IPS-18c (cell line): ENCODE results near the gene FBXO10.

ENCODE experiments used
- H3K4me3 ChIP-seq: 2 replicates; pipeline ENCODE4 v1.7.0; 2013; ENCODE audit warnings: low read depth, mild to moderate bottlenecking, low read length, moderate library complexity; ENCODE audit not compliant: insufficient read depth
- H3K9me3 ChIP-seq: one replicate; pipeline ENCODE4 v1.6.1; 2013; ENCODE audit warnings: mild to moderate bottlenecking, low read length, moderate library complexity; ENCODE audit not compliant: control insufficient read depth, insufficient read depth

The FBXO10 gene, protein sequence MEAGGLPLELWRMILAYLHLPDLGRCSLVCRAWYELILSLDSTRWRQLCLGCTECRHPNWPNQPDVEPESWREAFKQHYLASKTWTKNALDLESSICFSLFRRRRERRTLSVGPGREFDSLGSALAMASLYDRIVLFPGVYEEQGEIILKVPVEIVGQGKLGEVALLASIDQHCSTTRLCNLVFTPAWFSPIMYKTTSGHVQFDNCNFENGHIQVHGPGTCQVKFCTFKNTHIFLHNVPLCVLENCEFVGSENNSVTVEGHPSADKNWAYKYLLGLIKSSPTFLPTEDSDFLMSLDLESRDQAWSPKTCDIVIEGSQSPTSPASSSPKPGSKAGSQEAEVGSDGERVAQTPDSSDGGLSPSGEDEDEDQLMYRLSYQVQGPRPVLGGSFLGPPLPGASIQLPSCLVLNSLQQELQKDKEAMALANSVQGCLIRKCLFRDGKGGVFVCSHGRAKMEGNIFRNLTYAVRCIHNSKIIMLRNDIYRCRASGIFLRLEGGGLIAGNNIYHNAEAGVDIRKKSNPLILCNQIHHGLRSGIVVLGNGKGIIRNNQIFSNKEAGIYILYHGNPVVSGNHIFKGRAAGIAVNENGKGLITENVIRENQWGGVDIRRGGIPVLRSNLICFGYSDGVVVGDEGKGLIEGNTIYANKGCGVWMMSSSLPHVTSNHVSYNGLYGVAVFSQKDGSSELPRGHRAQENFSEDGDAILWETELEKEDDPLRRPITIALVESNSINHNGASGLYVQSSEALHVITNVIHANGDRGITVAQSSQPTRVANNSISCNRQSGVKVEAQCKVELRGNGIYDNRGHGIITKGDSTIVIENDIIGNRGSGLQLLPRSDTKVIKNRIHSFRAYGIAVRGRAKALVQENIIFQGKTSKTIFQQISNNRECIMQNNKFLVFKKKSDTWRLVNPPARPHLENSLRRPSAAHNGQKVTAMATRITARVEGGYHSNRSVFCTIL

DNA sequence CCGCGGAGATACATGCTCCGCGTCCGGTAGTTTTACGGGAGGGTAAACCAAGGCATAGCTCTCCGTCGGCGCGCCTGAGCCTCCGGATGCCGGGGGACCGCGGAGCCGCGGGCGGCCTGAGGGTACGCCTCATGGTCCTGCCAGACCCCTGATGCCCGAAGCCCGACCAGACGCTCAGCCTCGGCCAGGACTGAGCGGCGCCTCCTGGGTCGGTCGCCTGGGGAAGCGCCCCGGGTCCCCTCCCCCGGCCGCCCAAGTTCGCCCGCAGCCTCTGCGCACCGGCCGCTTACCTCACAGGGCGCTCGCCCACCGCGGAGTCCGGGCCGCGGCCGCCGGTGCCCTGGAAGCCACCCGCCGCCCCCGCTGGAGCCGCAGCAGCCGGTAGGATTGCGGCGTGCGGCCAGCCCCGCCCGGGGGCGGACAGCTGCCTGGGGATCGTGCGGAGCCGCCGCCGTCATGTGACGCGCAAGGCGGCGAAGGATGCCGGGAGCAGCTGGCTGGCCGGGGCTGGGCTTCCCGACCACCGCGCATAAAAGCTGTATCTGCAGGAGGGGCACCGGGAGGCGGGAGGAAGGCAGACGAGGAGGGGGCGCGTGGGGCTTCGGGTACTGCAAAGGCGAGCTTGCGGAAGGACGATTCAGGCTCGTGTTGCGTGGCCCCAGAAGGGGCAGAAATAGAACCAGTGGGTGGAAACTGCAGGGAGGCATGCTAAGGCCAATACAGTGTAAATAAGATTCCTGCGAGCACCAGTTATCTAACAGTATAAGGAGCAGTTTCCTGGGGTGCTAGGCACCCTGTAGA is at the start of gene FBXO10:
FBXO10 (minus strand) TSS at position 460 of the 801 bp plus-strand sequence. CDS start 34,612 bp downstream, outside the sequence.
- Histone ChIP-seq H3K4me3 (peak within 1 kb of the TSS; percentile 81), H3K9me3 (peaks cover 2% of the 10 kb centered on the region)

GRCh38 chr9:37625758-37626147 is 49.6 kb upstream of the FBXO10 start:
- no peaks in the 10 kb centered on the region for H3K9me3 ChIP-seq

GRCh38 chr9:37625036-37625757 is 49.0 kb upstream of the FBXO10 start:
- no peaks in the 10 kb centered on the region for H3K9me3 ChIP-seq

More at GRCh38 chr9:37625758-37626147, 49.6 kb upstream of the FBXO10 start:
- H3K4me3 ChIP-seq, result no peak overlapping the region

GRCh38 chr9:37624073-37624472 is 47.9 kb upstream of the FBXO10 start:
- Histone ChIP-seq H3K9me3 (no peaks in the 10 kb centered on the region), H3K4me3 (no peak overlapping the region)

More at GRCh38 chr9:37625036-37625757, 49.0 kb upstream of the FBXO10 start:
- H3K4me3 ChIP-seq, result no peak overlapping the region

GRCh38 chr9:37623267-37623666 is 47.1 kb upstream of the FBXO10 start:
- Histone ChIP-seq H3K9me3 (no peaks in the 10 kb centered on the region), H3K4me3 (no peak overlapping the region)

DNA sequence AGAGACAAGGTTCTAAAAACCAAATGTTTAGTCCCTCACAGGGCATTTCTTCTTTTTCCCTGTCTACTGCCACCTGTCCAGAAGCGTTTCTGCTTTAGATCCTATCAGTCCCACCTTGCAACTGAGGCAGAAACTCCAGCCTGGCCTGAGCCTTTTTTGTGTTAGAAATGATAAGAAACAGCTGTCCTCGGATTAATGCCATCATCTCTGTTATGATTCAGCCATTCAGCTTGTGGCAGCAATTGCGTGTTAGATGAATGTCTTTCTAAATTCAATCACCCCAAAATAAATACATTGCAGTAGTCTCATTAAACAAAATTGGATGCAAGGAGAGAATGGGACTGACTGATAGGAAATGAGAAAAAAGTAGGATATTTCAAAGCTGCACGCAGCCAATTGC is 46.3 kb upstream of the FBXO10 start:
- H3K9me3 ChIP-seq, result no peaks in the 10 kb centered on the region
- H3K4me3 ChIP-seq, result no peak overlapping the region

DNA sequence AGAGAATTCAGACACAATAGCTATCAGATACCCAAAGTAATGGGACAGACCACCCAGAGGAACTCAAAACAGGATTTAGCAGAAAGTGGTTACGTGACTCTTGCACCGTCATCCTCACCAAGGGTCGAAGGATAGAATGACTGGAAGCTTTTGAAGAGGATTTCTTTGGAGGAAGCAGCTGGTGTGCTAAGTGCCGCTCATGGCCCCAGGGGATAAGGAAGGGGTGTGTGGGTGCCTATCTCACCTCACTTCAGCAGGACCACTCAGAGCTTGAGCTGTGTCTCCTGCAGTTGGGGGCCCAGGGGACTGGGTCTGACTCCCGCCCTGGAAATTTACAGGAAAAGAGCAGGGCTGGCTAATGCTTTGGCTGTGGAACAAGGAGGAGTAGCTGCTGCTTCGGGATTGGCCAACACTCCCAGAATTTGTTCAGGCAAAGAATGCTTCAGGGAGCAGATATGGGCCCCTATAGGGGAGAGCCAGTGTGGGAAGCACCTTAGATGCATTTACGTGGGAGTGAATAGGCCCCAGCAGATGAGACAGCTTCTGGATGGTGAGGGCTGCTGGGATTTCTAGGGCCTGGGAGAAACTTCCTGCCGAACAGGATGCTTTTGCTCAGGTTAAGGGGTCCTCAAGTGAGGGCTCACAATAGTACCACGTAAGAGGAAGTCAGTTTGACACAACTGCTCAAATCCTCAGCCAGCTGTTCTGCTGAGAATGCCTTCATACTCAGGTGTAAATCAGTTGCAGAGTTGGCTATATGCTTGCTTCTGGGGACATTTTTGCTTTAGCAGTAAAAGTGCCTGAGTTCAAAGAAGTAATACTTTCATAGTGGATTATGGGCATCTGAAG is 45.3 kb upstream of the FBXO10 start:
- H3K4me3 ChIP-seq, result no peak overlapping the region
- no peaks in the 10 kb centered on the region for H3K9me3 ChIP-seq

- Histone ChIP-seq H3K4me3 (no peak overlapping the region), H3K9me3 (no peaks in the 10 kb centered on the region)
Measured at GRCh38 chr9:37620396-37620795, 44.2 kb upstream of the FBXO10 start.

DNA sequence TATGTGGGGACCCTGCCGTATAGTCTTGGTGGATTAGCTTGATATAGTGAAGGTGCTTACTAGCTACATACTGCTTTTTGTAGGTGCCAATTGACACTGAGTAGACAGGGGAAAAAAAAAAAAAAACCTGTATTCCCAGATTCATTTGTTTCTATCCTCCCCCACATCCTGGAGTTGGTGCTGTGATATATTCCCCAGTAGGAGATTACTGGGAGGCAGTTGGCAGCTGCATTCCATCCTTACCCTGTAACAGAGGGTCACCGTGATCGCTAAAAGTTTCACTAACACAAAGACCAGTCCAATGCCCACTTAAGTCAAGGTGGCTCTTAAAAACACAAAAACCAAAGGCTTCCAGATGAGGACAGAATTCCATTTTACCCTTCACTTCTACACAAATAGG is 43.6 kb upstream of the FBXO10 start:
- no peak overlapping the region for H3K4me3 ChIP-seq
- no peaks in the 10 kb centered on the region for H3K9me3 ChIP-seq

DNA sequence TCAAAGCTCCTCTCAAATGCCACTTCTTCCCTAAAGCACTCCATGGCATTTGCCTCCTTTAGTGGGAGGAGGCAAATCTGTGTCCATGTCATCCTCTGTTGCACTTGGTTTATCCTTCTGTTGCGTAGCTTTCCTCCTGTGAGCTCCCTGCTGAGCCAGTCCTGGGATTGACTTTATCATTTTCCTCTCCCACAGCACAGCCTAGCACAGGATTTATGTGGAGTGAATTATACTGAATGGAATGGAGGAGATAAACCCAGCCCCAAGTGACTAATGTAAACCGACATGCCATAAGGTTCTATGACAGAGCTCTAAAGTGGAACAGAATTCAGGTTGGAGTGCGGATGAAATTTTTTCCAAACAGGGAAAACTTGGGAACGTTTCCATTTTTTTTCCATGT is 42.6 kb upstream of the FBXO10 start:
- Histone ChIP-seq H3K9me3 (no peaks in the 10 kb centered on the region), H3K4me3 (no peak overlapping the region)

DNA sequence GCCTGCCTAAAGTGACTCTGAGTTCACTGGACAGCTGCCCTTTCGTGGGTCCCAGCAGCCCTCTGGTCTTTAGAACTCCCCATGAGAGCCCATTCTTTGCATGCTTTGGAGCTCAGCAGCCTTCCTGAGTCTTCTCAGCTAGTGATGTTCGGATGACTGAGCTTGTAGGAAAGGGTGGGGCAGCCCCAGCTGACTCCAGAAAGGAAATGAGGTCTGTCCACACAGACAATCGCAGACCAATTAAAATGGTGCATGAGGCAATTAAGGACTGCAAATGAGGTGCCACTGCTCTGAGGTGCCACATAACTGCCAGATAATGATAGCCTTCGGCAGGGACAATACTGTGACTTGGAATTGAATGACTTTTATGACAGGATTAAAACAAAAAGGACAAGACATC is 41.7 kb upstream of the FBXO10 start:
- H3K9me3 ChIP-seq, result no peaks in the 10 kb centered on the region
- no peak overlapping the region for H3K4me3 ChIP-seq

DNA sequence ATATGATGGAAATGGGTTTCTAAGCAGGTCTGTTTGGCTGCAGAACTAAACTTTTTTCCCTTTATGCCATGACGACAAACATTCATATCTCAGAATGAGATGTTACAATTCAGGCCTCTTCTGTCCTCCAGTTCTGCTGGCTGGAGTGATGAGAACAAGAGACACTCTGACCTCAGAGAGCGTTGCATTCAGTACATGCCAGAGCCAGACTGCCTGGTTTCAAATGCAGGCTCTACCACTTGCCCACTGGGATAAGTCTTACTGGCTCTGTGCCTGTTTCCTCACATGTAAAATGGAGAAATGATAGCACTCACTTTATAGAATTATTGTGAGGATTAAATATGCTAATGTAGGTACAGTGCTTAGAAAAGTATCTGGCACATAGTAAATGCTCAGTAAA is 41.0 kb upstream of the FBXO10 start:
- Histone ChIP-seq H3K4me3 (no peak overlapping the region), H3K9me3 (no peaks in the 10 kb centered on the region)

DNA sequence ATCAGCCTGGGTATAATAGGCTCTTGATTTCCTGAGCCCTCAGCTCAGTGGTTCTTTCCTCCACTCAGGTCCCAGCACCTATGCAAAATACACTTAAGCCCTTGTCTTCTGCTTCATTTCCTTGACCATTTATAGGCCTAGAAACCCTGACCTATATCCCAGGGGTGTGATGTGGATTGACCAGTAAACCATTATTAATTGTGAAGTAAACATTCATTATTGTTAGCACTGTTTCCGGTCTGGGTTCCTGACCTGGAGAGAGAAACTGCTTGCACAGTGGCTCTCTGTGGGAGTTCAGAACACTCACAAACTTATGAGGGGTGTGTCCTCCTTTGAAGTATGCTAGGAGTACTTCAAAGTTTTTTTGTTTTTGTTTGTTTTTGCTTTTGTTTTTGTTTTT is 35.8 kb upstream of the FBXO10 start:
- Histone ChIP-seq H3K9me3 (no peaks in the 10 kb centered on the region), H3K4me3 (no peak overlapping the region)

DNA sequence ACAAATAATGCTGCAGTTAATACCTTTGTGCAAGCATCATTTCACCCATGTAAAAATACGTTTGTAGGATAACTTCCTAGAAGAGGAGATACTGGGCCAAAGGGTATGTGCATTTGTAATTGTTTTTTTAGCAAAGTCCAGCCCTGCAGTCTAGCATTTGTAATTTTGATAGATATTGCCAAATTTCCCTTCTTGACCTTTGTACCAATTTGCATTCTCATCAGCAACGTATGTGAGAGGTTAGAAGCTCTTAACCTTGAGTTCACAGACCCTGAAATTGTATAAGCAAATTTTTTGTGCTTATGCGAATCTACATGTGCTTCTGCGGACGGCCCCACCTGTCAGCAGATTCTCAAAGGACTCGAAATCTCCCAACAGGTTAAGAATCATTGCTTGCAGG is 34.8 kb upstream of the FBXO10 start:
- Histone ChIP-seq H3K9me3 (no peaks in the 10 kb centered on the region), H3K4me3 (no peak overlapping the region)

DNA sequence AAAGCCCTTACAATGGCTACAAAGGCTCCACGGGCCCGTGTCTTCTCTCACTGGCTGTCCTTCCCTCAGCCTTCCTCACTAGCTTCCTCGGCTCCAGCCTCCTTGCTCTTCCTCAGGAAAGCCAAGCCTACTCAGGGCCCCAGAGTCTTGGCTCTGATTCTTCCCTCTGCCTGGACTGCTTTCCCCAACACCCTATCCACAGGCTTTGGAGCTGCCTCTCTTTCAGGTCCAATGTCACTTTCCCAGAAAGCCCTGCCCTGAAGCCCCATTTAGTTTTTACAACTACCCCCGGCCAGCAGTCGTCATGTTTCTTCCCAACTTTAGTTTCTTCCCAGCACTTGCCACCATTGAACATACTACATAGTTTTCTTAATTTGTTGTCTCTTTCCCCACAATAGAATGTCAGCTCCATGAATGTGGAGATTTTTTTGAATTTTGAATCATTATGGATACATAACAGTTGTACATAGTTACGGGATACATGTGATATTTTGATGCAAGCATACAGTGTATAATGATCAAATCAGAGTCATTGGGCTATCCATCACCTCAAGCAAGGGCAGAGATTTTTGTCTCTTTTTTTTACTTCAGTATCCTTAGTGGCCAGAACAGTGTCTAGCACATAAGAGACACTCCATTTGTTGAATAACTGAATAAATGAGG is 33.7 kb upstream of the FBXO10 start:
- Histone ChIP-seq H3K4me3 (no peak overlapping the region), H3K9me3 (no peaks in the 10 kb centered on the region)
